CD4-positive, CD25-positive, alpha-beta regulatory T cell (primary cell): ENCODE measurements around the gene MFN2. TPM values are rescaled to one million over a fixed set of nuclear protein-coding genes. Genes with fewer than 3 reads are reported as not detected.

Experiments
- ATAC-seq, 2 donors: fragments of 150-1000 bp; cut with Tn5 transposase; one replicate each; pipeline ENCODE4 v1.10.0; 2021; ENCODE audit warnings: low read depth in 2 of 2, moderate number of reproducible peaks in 2 of 2, moderate library complexity in 1 of 2
- DNase-seq, 3 donors: peaks; one replicate each; pipeline versions ENCODE4 v3.0.0 to v3.0.0-alpha.2; 2012 to 2022; ENCODE audit warnings: mixed read lengths in 1 of 3
- H3K27ac ChIP-seq: one replicate; pipeline ENCODE4 v1.7.0; 2013; ENCODE audit warnings: mild to moderate bottlenecking, low read length; ENCODE audit not compliant: insufficient read depth, poor library complexity, severe bottlenecking
- H3K27me3 ChIP-seq: one replicate; pipeline ENCODE4 v1.7.0; 2013; ENCODE audit warnings: low read length; ENCODE audit not compliant: control insufficient read depth, insufficient read depth
- H3K36me3 ChIP-seq: one replicate; pipeline ENCODE4 v1.7.0; 2013; ENCODE audit warnings: mild to moderate bottlenecking, low read length, moderate library complexity; ENCODE audit not compliant: control insufficient read depth, insufficient read depth
- H3K4me1 ChIP-seq: 2 replicates; pipeline ENCODE4 v1.7.0; 2013; ENCODE audit warnings: mild to moderate bottlenecking, low read length; ENCODE audit not compliant: insufficient read depth, control insufficient read depth, poor library complexity, severe bottlenecking
- H3K4me3 ChIP-seq: one replicate; pipeline ENCODE4 v1.7.0; 2013; ENCODE audit warnings: low read depth, mild to moderate bottlenecking, low read length, moderate library complexity
- H3K9me3 ChIP-seq, 2 experiments: 1 replicate in 1 of 2; 2 replicates in 1 of 2; pipeline ENCODE4 v1.7.0; 2013; ENCODE audit warnings: low read length in 2 of 2, mild to moderate bottlenecking in 1 of 2, moderate library complexity in 1 of 2; ENCODE audit not compliant: control insufficient read depth in 2 of 2
- H3K27ac Mint-ChIP-seq, 3 donors: one replicate each; pipeline ENCODE4 v1.8.0; 2020 to 2022; ENCODE audit warnings: mild to moderate bottlenecking in 3 of 3, mixed read lengths in 3 of 3, moderate library complexity in 2 of 3
- H3K27me3 Mint-ChIP-seq: one replicate; pipeline ENCODE4 v1.8.0; 2022; ENCODE audit warnings: mild to moderate bottlenecking, mixed read lengths
- H3K36me3 Mint-ChIP-seq: one replicate; pipeline ENCODE4 v1.8.0; 2020; ENCODE audit warnings: mixed read lengths
- H3K4me1 Mint-ChIP-seq, 4 donors: one replicate each; pipeline ENCODE4 v1.8.0; 2020 to 2022; ENCODE audit warnings: mixed read lengths in 4 of 4, mild to moderate bottlenecking in 1 of 4
- H3K4me3 Mint-ChIP-seq, 4 donors: one replicate each; pipeline ENCODE4 v1.8.0; 2020 to 2022; ENCODE audit warnings: mild to moderate bottlenecking in 4 of 4, mixed read lengths in 4 of 4, moderate library complexity in 3 of 4
- H3K9me3 Mint-ChIP-seq, 7 donors: one replicate each; pipeline ENCODE4 v1.8.0; 2020 to 2022; ENCODE audit warnings: mixed read lengths in 7 of 7, mild to moderate bottlenecking in 3 of 7, moderate library complexity in 2 of 7
- polyA plus RNA-seq, 4 donors: library from polyadenylated mRNA; unstranded; fragments of 300-500 nt; fragmentation: Illumina TruSeq; gene quantifications; one replicate each; pipeline ENCODE4 v1.2.3, GENCODE V29; 2021
- total RNA-seq: library from RNA; stranded (reverse); gene quantifications from one replicate; pipeline ENCODE4 v1.2.3, GENCODE V29; 2022

The MFN2 gene
- total and polyA plus RNA-seq, 5 donors from 2014 or later: 30.0 to 39.1 (median 36.1) TPM

GRCh38 chr1:12009318-12009947, 29.2 kb downstream of the MFN2 start:
- DNase-seq: no peak
- Mint-ChIP-seq H3K4me1 (peaks cover 0 to 12% (median 6%) of the 10 kb centered on the region in 4 donors), H3K9me3 (no peaks in the 10 kb centered on the region), H3K27me3 (no peaks in the 10 kb centered on the region), H3K4me3 (no peak overlapping the region), H3K27ac (no peak overlapping the region), H3K36me3 (peaks cover 38% of the 10 kb centered on the region)
- Histone ChIP-seq H3K9me3 (no peaks in the 10 kb centered on the region), H3K4me1 (no peaks in the 10 kb centered on the region), H3K27me3 (no peaks in the 10 kb centered on the region), H3K4me3 (no peak overlapping the region), H3K27ac (no peak overlapping the region), H3K36me3 (peaks cover 63% of the 10 kb centered on the region)
- ATAC-seq: no peak

GRCh38 chr1:12010746-12011570, 30.7 kb downstream of the MFN2 start:
- Histone ChIP-seq H3K36me3 (peaks cover 47% of the 10 kb centered on the region), H3K9me3 (no peaks in the 10 kb centered on the region), H3K27ac (no peak overlapping the region), H3K4me1 (no peaks in the 10 kb centered on the region), H3K4me3 (no peak overlapping the region), H3K27me3 (no peaks in the 10 kb centered on the region)
- H3K27me3 Mint-ChIP-seq: no peaks in the 10 kb centered on the region
- ATAC-seq (no peak), DNase-seq (no peak)
- no peak overlapping the region for H3K4me3 Mint-ChIP-seq
- no peak overlapping the region for H3K27ac Mint-ChIP-seq
- H3K36me3 Mint-ChIP-seq: peaks cover 31% of the 10 kb centered on the region
- no peaks in the 10 kb centered on the region for H3K9me3 Mint-ChIP-seq
- peaks cover 0 to 13% (median 6%) of the 10 kb centered on the region in 4 donors for H3K4me1 Mint-ChIP-seq

GRCh38 chr1:12011998-12012397, 31.8 kb downstream of the MFN2 start:
- no peak for DNase-seq
- Mint-ChIP-seq H3K4me1 (peaks cover 0 to 13% (median 6%) of the 10 kb centered on the region in 4 donors), H3K9me3 (no peaks in the 10 kb centered on the region), H3K27ac (peak overlapping the region in 1 of 3 donors; percentile 13), H3K36me3 (peaks cover 28% of the 10 kb centered on the region), H3K27me3 (no peaks in the 10 kb centered on the region), H3K4me3 (no peak overlapping the region)
- no peak for ATAC-seq
- H3K27me3 ChIP-seq: no peaks in the 10 kb centered on the region
- no peaks in the 10 kb centered on the region for H3K4me1 ChIP-seq
- no peak overlapping the region for H3K4me3 ChIP-seq
- H3K36me3 ChIP-seq: peaks cover 37% of the 10 kb centered on the region
- H3K9me3 ChIP-seq: no peaks in the 10 kb centered on the region
- no peak overlapping the region for H3K27ac ChIP-seq

GRCh38 chr1:12012560-12013316, 32.5 kb downstream of the MFN2 start:
- Histone ChIP-seq H3K4me1 (no peaks in the 10 kb centered on the region), H3K36me3 (peaks cover 30% of the 10 kb centered on the region), H3K27ac (no peak overlapping the region), H3K27me3 (no peaks in the 10 kb centered on the region), H3K4me3 (no peak overlapping the region), H3K9me3 (no peaks in the 10 kb centered on the region)
- Mint-ChIP-seq H3K36me3 (peaks cover 22% of the 10 kb centered on the region), H3K27ac (peak overlapping the region in 1 of 3 donors; percentile 16), H3K27me3 (no peaks in the 10 kb centered on the region), H3K9me3 (no peaks in the 10 kb centered on the region), H3K4me1 (peaks cover 0 to 13% (median 6%) of the 10 kb centered on the region in 4 donors), H3K4me3 (no peak overlapping the region)
- DNase-seq: no peak
- no peak for ATAC-seq

- H3K4me1 Mint-ChIP-seq: peaks cover 4 to 19% (median 8%) of the 10 kb centered on the region in 4 donors
- no peak overlapping the region for H3K27ac ChIP-seq
- H3K9me3 ChIP-seq: no peaks in the 10 kb centered on the region
- H3K27ac Mint-ChIP-seq: peak overlapping the region in 1 of 3 donors; percentile 63
- H3K4me3 ChIP-seq: no peak overlapping the region
- no peaks in the 10 kb centered on the region for H3K27me3 ChIP-seq
- peaks cover 18% of the 10 kb centered on the region for H3K36me3 Mint-ChIP-seq
- DNase-seq (peak in 1 of 3 donors; percentile 49), ATAC-seq (no peak)
- H3K9me3 Mint-ChIP-seq: no peaks in the 10 kb centered on the region
- H3K27me3 Mint-ChIP-seq: no peaks in the 10 kb centered on the region
- peaks cover 4% of the 10 kb centered on the region for H3K4me1 ChIP-seq
- peaks cover 28% of the 10 kb centered on the region for H3K36me3 ChIP-seq
- H3K4me3 Mint-ChIP-seq: peak overlapping the region in 1 of 4 donors; percentile 15
Observed at GRCh38 chr1:12014141-12014991, 34.1 kb downstream of the MFN2 start.

- H3K4me1 ChIP-seq: peaks cover 10% of the 10 kb centered on the region
- Mint-ChIP-seq H3K27me3 (no peaks in the 10 kb centered on the region), H3K4me3 (no peak overlapping the region), H3K27ac (peak overlapping the region in 2 of 3 donors; percentile 12 to 26), H3K9me3 (no peaks in the 10 kb centered on the region), H3K4me1 (peaks cover 5 to 26% (median 10%) of the 10 kb centered on the region in 4 donors), H3K36me3 (peaks cover 13% of the 10 kb centered on the region)
- H3K9me3 ChIP-seq: no peaks in the 10 kb centered on the region
- no peak overlapping the region for H3K4me3 ChIP-seq
- DNase-seq (no peak), ATAC-seq (no peak)
- H3K27ac ChIP-seq: no peak overlapping the region
- no peaks in the 10 kb centered on the region for H3K27me3 ChIP-seq
- H3K36me3 ChIP-seq: peaks cover 23% of the 10 kb centered on the region
Observed at GRCh38 chr1:12015001-12015491, 34.8 kb downstream of the MFN2 start.

- Histone ChIP-seq H3K27me3 (no peaks in the 10 kb centered on the region), H3K4me1 (peaks cover 15% of the 10 kb centered on the region), H3K27ac (no peak overlapping the region), H3K36me3 (peaks cover 19% of the 10 kb centered on the region), H3K4me3 (no peak overlapping the region), H3K9me3 (no peaks in the 10 kb centered on the region)
- Mint-ChIP-seq H3K36me3 (peaks cover 10% of the 10 kb centered on the region), H3K9me3 (no peaks in the 10 kb centered on the region), H3K4me3 (no peak overlapping the region), H3K27ac (peak overlapping the region in 1 of 3 donors; percentile 26), H3K27me3 (no peaks in the 10 kb centered on the region), H3K4me1 (peaks cover 5 to 29% (median 13%) of the 10 kb centered on the region in 4 donors)
- no peak for DNase-seq
- ATAC-seq: no peak
Observed at GRCh38 chr1:12015499-12015898, 35.3 kb downstream of the MFN2 start.
